Trophoblast cell (in vitro differentiated cells and primary cell): Measurements from ENCODE around the gene PALM3.
"Not testable (repeated sequence)": the region's sequence is repeated elsewhere in the genome, so short reads cannot be mapped to it uniquely, and the experiment has no call there.

Experiments used
- DNase-seq, 2 donors: peaks; one replicate each; pipeline ENCODE4 v3.0.0-alpha.2; 2016
- H2AFZ ChIP-seq: 2 replicates; pipeline ENCODE4 v1.6.1; 2013; ENCODE audit warnings: low read length, moderate library complexity, mild to moderate bottlenecking; ENCODE audit not compliant: insufficient read depth, poor library complexity
- H2AK5ac ChIP-seq: 2 replicates; pipeline ENCODE4 v1.6.1; 2013; ENCODE audit warnings: mild to moderate bottlenecking, low read length
- H2BK120ac ChIP-seq: 2 replicates; pipeline ENCODE4 v1.6.1; 2013; ENCODE audit warnings: low read length, mild to moderate bottlenecking, moderate library complexity; ENCODE audit not compliant: insufficient read depth, poor library complexity
- H2BK12ac ChIP-seq: 2 replicates; pipeline ENCODE4 v1.6.1; 2013; ENCODE audit warnings: mild to moderate bottlenecking, low read length, moderate library complexity
- H2BK5ac ChIP-seq: 2 replicates; pipeline ENCODE4 v1.6.1; 2013; ENCODE audit warnings: low read length, low read depth, moderate library complexity, mild to moderate bottlenecking; ENCODE audit not compliant: poor library complexity
- H3K14ac ChIP-seq: 2 replicates; pipeline ENCODE4 v1.6.1; 2013; ENCODE audit warnings: mild to moderate bottlenecking, low read length
- H3K18ac ChIP-seq: 2 replicates; pipeline ENCODE4 v1.6.1; 2013; ENCODE audit warnings: mild to moderate bottlenecking, low read length
- H3K23ac ChIP-seq: 2 replicates; pipeline ENCODE4 v1.6.1; 2013; ENCODE audit warnings: low read length
- H3K27ac ChIP-seq: 2 replicates; pipeline ENCODE4 v1.5.1; 2013; ENCODE audit warnings: low read depth, mild to moderate bottlenecking, inconsistent platforms, low read length, moderate library complexity
- H3K27me3 ChIP-seq: 2 replicates; pipeline ENCODE4 v1.6.1; 2013; ENCODE audit warnings: inconsistent platforms, mild to moderate bottlenecking, low read length, moderate library complexity; ENCODE audit not compliant: insufficient read depth
- H3K36me3 ChIP-seq, 2 experiments: 1 replicate in 1 of 2; 2 replicates in 1 of 2; pipeline ENCODE4 v1.6.1; 2013; ENCODE audit warnings: low read length in 2 of 2, mild to moderate bottlenecking in 2 of 2, moderate library complexity in 1 of 2; ENCODE audit not compliant: insufficient read depth in 2 of 2, control insufficient read depth in 1 of 2
- H3K4ac ChIP-seq: 2 replicates; pipeline ENCODE4 v1.6.1; 2013; ENCODE audit warnings: low read depth, mild to moderate bottlenecking, low read length, moderate library complexity
- H3K4me1 ChIP-seq, 2 experiments: 1 replicate in 1 of 2; 2 replicates in 1 of 2; pipeline ENCODE4 v1.6.1; 2013; ENCODE audit warnings: low read length in 2 of 2, mild to moderate bottlenecking in 2 of 2, moderate library complexity in 1 of 2; ENCODE audit not compliant: insufficient read depth in 2 of 2, control insufficient read depth in 1 of 2
- H3K4me2 ChIP-seq: 2 replicates; pipeline ENCODE4 v1.6.1; 2013; ENCODE audit warnings: inconsistent platforms, mild to moderate bottlenecking, low read length, moderate library complexity
- H3K4me3 ChIP-seq: 2 replicates; pipeline ENCODE4 v1.5.1; 2013; ENCODE audit warnings: mild to moderate bottlenecking, low read depth, low read length, inconsistent platforms
- H3K79me1 ChIP-seq: one replicate; pipeline ENCODE4 v1.6.1; 2013; ENCODE audit warnings: low read length
- H3K79me2 ChIP-seq: 2 replicates; pipeline ENCODE4 v1.6.1; 2013; ENCODE audit warnings: low read length, mild to moderate bottlenecking; ENCODE audit not compliant: control insufficient read depth, insufficient read depth, poor library complexity
- H3K9ac ChIP-seq: 2 replicates; pipeline ENCODE4 v1.6.1; 2013; ENCODE audit warnings: mild to moderate bottlenecking, low read length
- H3K9me3 ChIP-seq: 2 replicates; pipeline ENCODE4 v1.6.1; 2013; ENCODE audit warnings: low read depth, mild to moderate bottlenecking, control low read depth, inconsistent platforms, low read length; ENCODE audit not compliant: insufficient read depth
- H4K12ac ChIP-seq: 2 replicates; pipeline ENCODE4 v1.6.1; 2013; ENCODE audit warnings: low read depth, mild to moderate bottlenecking, low read length, moderate library complexity
- H4K8ac ChIP-seq: 2 replicates; pipeline ENCODE4 v1.6.1; 2013; ENCODE audit warnings: low read depth, mild to moderate bottlenecking, low read length, moderate library complexity
- H4K91ac ChIP-seq: one replicate; pipeline ENCODE4 v1.6.1; 2013; ENCODE audit warnings: low read depth, mild to moderate bottlenecking, low read length, moderate library complexity
- WGBS: extraction: QIAGEN DNeasy Blood & Tissue Kit; methylation state at CpG from one replicate; pipeline ENCODE4 v1.1.7; 2013; ENCODE audit warnings: missing lambda C conversion rate; ENCODE audit not compliant: insufficient read length, insufficient coverage; ENCODE audit errors: extremely low coverage; 5-methylcytosine and 5-hydroxymethylcytosine counted together

Gene PALM3

DNA sequence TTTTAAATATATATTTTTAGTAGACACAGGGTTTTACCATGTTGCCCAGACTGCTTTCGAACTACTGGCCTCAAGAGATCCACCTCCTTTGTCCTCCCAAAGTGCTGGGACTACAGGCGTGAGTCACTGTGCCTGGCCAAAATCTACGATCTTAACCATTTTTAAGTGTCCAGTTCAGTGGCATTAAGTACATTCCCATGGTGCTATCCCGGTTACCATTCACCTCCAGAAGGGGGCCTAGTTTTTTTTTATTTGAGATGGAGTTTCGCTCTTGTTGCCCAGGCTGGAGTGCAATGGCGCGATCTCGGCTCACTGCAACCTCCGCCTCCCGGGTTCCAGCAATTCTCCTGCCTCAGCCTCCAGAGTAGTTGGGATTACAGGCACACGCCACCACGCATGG is 26.7 kb downstream of the PALM3 start:
- H3K18ac ChIP-seq, H3K79me2 ChIP-seq, H2BK5ac ChIP-seq, H3K4me1 ChIP-seq, H3K79me1 ChIP-seq, H3K14ac ChIP-seq, H2BK120ac ChIP-seq, H3K4ac ChIP-seq, H4K8ac ChIP-seq, H3K9ac ChIP-seq, H3K4me2 ChIP-seq, H3K27ac ChIP-seq, H3K23ac ChIP-seq, H3K36me3 ChIP-seq, H2BK12ac ChIP-seq, H4K91ac ChIP-seq, H4K12ac ChIP-seq, H3K27me3 ChIP-seq, H3K4me3 ChIP-seq, H2AFZ ChIP-seq, H2AK5ac ChIP-seq, H3K9me3 ChIP-seq: not testable (repeated sequence)
- peak in 1 of 2 donors; percentile 70 for DNase-seq
- WGBS = no CpG with 5 or more reads among the region's 12 CpGs

DNA sequence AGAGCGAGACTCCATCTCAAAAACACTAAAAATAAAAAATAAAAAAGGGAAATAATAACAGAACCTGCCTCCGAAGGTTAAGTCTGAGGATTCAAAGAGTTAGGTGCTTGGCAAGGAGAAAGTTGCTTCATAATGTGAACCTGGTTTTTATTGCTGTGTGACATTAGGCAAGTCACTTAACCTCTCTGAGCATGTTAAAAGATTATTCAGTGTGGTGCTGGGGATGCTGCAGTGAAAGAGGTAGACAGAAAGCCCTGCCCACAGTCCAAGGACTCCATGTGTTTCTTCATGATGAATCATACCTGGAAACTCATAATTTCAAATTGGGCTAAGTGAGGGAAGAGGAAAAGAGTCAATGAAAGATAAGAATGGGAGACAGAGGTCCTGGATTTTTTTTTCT is 27.9 kb downstream of the PALM3 start:
- Histone ChIP-seq H3K36me3 (no peaks in the 10 kb centered on the region), H3K79me1 (peaks cover 7% of the 10 kb centered on the region), H3K4me3 (no peak overlapping the region), H3K9me3 (no peaks in the 10 kb centered on the region), H3K4me2 (no peak overlapping the region), H3K23ac (no peak overlapping the region), H3K79me2 (peaks cover 3% of the 10 kb centered on the region), H4K91ac (no peak overlapping the region), H3K9ac (no peak overlapping the region), H4K8ac (no peak overlapping the region), H2AFZ (no peak overlapping the region), H3K27me3 (no peaks in the 10 kb centered on the region), H2BK12ac (no peak overlapping the region), H3K4me1 (peaks cover 3% of the 10 kb centered on the region in 2 experiments), H2BK5ac (no peak overlapping the region), H3K18ac (no peak overlapping the region), H2BK120ac (no peak overlapping the region), H3K27ac (no peak overlapping the region), H3K4ac (no peak overlapping the region), H4K12ac (no peak overlapping the region), H2AK5ac (no peak overlapping the region), H3K14ac (no peak overlapping the region)
- peak in 1 of 2 donors; percentile 59 for DNase-seq
- WGBS = no CpG with 5 or more reads among the region's 2 CpGs

GRCh38 chr19:14031719-14032480 is 30.0 kb downstream of the PALM3 start, which contains the start of gene IL27RA:
Gene IL27RA, plus strand, starts transcription at chr19:14031762. Its CDS starts 111 bp downstream, at chr19:14031873.
- peak within 1 kb of the TSS; percentile 76 for H3K18ac ChIP-seq
- peak within 1 kb of the TSS; percentile 82 for H4K12ac ChIP-seq
- no peaks in the 10 kb centered on the region for H3K9me3 ChIP-seq
- peak within 1 kb of the TSS; percentile 37 for H2BK5ac ChIP-seq
- H3K23ac ChIP-seq = no peak within 1 kb of the TSS
- no CpG with 5 or more reads among the region's 63 CpGs for WGBS
- H3K4ac ChIP-seq = peak within 1 kb of the TSS; percentile 23
- H4K8ac ChIP-seq = peak within 1 kb of the TSS; percentile 88
- peak within 1 kb of the TSS; percentile 78 for H3K14ac ChIP-seq
- no peak within 1 kb of the TSS for H3K27ac ChIP-seq
- peaks cover 3% of the 10 kb centered on the region for H3K79me2 ChIP-seq
- H2BK12ac ChIP-seq = peak within 1 kb of the TSS; percentile 86
- H3K4me2 ChIP-seq = peak within 1 kb of the TSS; percentile 77
- no peaks in the 10 kb centered on the region for H3K27me3 ChIP-seq
- peak within 1 kb of the TSS; percentile 94 for H2AFZ ChIP-seq
- H4K91ac ChIP-seq = peak within 1 kb of the TSS; percentile 77
- peak within 1 kb of the TSS; percentile 57 for H3K9ac ChIP-seq
- peak within 1 kb of the TSS; percentile 35 for H2BK120ac ChIP-seq
- H3K4me3 ChIP-seq = peak within 1 kb of the TSS; percentile 70
- H2AK5ac ChIP-seq = no peak within 1 kb of the TSS
- peak in 1 of 2 donors; percentile 52 for DNase-seq
- H3K4me1 ChIP-seq = peaks cover 3% of the 10 kb centered on the region in 2 experiments
- H3K79me1 ChIP-seq = peaks cover 7% of the 10 kb centered on the region
- H3K36me3 ChIP-seq = no peaks in the 10 kb centered on the region

DNA sequence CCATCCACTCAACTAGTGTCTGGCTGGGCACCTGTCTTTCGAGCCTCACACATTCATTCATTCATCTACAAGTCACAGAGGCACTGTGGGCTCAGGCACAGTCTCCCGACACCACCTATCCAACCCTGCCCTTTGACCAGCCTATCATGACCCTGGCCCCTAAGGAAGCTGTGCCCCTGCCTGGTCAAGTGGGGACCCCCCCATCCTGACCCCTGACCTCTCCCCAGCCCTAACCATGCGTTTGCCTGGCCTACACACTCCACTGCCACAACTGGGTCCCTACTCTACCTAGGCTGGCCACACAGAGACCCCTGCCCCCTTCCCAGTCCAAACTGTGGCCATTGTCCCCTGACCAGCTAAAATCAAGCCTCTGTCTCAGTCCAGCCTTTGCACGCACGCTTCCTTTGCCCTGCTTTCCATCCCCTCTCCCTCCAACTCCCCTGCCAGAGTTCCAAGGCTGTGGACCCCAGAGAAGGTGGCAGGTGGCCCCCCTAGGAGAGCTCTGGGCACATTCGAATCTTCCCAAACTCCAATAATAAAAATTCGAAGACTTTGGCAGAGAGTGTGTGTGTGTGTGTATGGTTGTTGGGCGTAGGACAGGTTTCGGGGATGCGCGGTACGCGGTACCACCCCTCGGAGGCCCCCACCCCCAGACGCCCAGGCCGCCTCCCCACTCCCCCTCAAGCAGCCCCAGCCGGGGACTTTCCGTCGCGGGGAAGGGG is 30.7 kb downstream of the PALM3 start:
- H2BK120ac ChIP-seq = no peak overlapping the region
- H3K27ac ChIP-seq = no peak overlapping the region
- no peak overlapping the region for H3K23ac ChIP-seq
- H2AK5ac ChIP-seq = no peak overlapping the region
- H4K91ac ChIP-seq = peak overlapping the region; percentile 77
- peak overlapping the region; percentile 77 for H3K4me2 ChIP-seq
- no CpG with 5 or more reads among the region's 20 CpGs for WGBS
- H3K79me1 ChIP-seq = peaks cover 7% of the 10 kb centered on the region
- H3K4ac ChIP-seq = no peak overlapping the region
- no peak overlapping the region for H3K9ac ChIP-seq
- H2BK5ac ChIP-seq = no peak overlapping the region
- H3K4me1 ChIP-seq = peaks cover 3% of the 10 kb centered on the region in 2 experiments
- H3K27me3 ChIP-seq = no peaks in the 10 kb centered on the region
- H3K14ac ChIP-seq = no peak overlapping the region
- peaks cover 3% of the 10 kb centered on the region for H3K79me2 ChIP-seq
- no peak overlapping the region for H3K4me3 ChIP-seq
- DNase-seq = no peak
- no peaks in the 10 kb centered on the region for H3K9me3 ChIP-seq
- no peak overlapping the region for H2BK12ac ChIP-seq
- H4K12ac ChIP-seq = no peak overlapping the region
- no peak overlapping the region for H3K18ac ChIP-seq
- peak overlapping the region; percentile 94 for H2AFZ ChIP-seq
- H4K8ac ChIP-seq = no peak overlapping the region
- H3K36me3 ChIP-seq = no peaks in the 10 kb centered on the region
